ENCODE measurements around the gene KCNIP1. TPM values are rescaled to one million over a fixed set of nuclear protein-coding genes. Genes with fewer than 3 reads are reported as not detected.

The KCNIP1 gene
- total and polyA plus RNA-seq, 9 of the 15 experiments (the other 6 are each of a cell fraction or from before 2014, with no cell fraction given): not detected

GRCh38 chr5:170475294-170476000 lies 28.4 kb upstream of the KCNIP1 start (continued):
- TF ChIP-seq CREB3L1 (IDR thresholded peaks at IDR 0.05; ENCODE audit: borderline replicate concordance, low read depth) (no peak), SUPT5H (IDR thresholded peaks at IDR 0.05) (no peak), TFAP4 (CRISPR knock-in tag; IDR thresholded peaks at IDR 0.05; ENCODE audit: borderline replicate concordance) (no peak), RBM17 (IDR thresholded peaks at IDR 0.05; ENCODE audit: borderline replicate concordance, low read depth, low read length) (no peak)

- no peaks in the 10 kb centered on the region; the same call in 1 of the 2 replicates for H4K20me1 ChIP-seq (replicated peaks; ENCODE audit: control insufficient read depth, insufficient read depth, low read length)
- H3K9me1 ChIP-seq (ENCODE audit: control insufficient read depth, insufficient read depth, low read length): no peaks in the 10 kb centered on the region
- CTCF ChIA-PET (ENCODE audit: low intra/inter-chr PET ratio): no interaction called here
- ATAC-seq (no peak), FAIRE-seq (no peak), DNase-seq (ENCODE audit: extremely low read depth in 1 of 4, low spot score in 3 of 4) (no peak)
- H3K27ac ChIP-seq (ENCODE audit: extremely low read depth, low read depth, low read length): no peak overlapping the region
- BruUV-seq (replicated peaks): no TSS peak
- POLR2A ChIA-PET: no interaction called here
- H3K79me2 ChIP-seq (ENCODE audit: control insufficient read depth, insufficient read depth, low read length): no peaks in the 10 kb centered on the region
- no peak overlapping the region for H2AFZ ChIP-seq (ENCODE audit: low read depth, low read length)
- no peaks in the 10 kb centered on the region for H3K4me1 ChIP-seq (replicated peaks in 1 of 2; ENCODE audit: control insufficient read depth in 2 of 2, insufficient read depth in 2 of 2, low read length in 2 of 2)
- in situ Hi-C loops (cut with MboI): no loop called here
- H3K4me2 ChIP-seq (ENCODE audit: insufficient read depth, low read length): no peak overlapping the region
- no peaks in the 10 kb centered on the region for H3K36me3 ChIP-seq (ENCODE audit: control insufficient read depth, insufficient read depth, low read length)
- H3K9ac ChIP-seq (ENCODE audit: insufficient read depth in 1 of 2, low read depth in 2 of 2, low read length in 2 of 2): no peak overlapping the region
- intact Hi-C loops (cut with micrococcal nuclease): no loop called here
- H3K4me3 ChIP-seq: no peak overlapping the region
- H3K27me3 ChIP-seq (ENCODE audit: control insufficient read depth in 2 of 2, insufficient read depth in 2 of 2, low read length in 2 of 2): no peaks in the 10 kb centered on the region
- H3K9me3 ChIP-seq (replicated peaks; ENCODE audit: control insufficient read depth, insufficient read depth, low read depth, low read length): no peaks in the 10 kb centered on the region
- 0% methylated on average over 3 of the region's 3 CpGs for WGBS (ENCODE audit: insufficient coverage, low coverage, missing lambda C conversion rate)
- TF ChIP-seq CEBPG (CRISPR knock-in tag; IDR thresholded peaks at IDR 0.05) (no peak), CEBPG (tag; conservative IDR thresholded peaks at IDR 0.05 in 1 of 2, IDR thresholded peaks at IDR 0.05 in 1 of 2) (no peak), SMARCA4 (IDR thresholded peaks at IDR 0.05) (no peak), ZC3H8 (IDR thresholded peaks at IDR 0.05) (no peak), PRMT5 (CRISPR knock-in tag; IDR thresholded peaks at IDR 0.05) (no peak), ZNF518B (CRISPR knock-in tag; IDR thresholded peaks at IDR 0.05) (no peak)
Observed at GRCh38 chr5:170476704-170477103, 27.1 kb upstream of the KCNIP1 start.
